NCI-H345 treated with DMSO at 0.1 percent for 48 hours (cell line): ENCODE measurements around the gene VIPR2.
"Not testable (repeated sequence)": the region's sequence is repeated elsewhere in the genome, so short reads cannot be mapped to it uniquely, and the experiment has no call there.

Experiments
- DNase-seq: peaks from one replicate; lab custom pipeline; 2025; ENCODE audit not compliant: unreplicated experiment; lab: John Stamatoyannopoulos, UW

The VIPR2 gene

GRCh38 chr7:158996214-158997109 is 148.2 kb downstream of the VIPR2 start:
- no peak for DNase-seq

DNA sequence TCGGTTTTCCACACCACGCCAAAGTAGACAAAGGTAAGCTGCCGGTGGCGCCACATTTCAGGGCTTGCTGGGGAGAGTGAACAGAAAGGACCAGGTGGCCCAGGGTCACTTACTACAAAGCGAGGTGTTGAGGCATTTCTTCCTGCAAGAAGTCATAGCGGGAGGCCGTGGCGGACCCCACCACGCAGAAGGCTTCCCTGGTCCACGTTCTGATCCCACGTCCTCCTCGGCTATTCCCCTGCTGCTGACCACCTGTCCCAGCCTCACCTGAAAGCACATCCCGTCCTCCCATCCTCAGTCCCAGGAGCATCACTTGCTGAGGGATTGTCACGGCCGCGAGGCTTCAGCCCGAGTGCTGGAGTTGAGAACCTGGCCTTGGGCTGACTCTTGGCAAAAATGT is 149.2 kb downstream of the VIPR2 start:
- DNase-seq, result no peak

DNA sequence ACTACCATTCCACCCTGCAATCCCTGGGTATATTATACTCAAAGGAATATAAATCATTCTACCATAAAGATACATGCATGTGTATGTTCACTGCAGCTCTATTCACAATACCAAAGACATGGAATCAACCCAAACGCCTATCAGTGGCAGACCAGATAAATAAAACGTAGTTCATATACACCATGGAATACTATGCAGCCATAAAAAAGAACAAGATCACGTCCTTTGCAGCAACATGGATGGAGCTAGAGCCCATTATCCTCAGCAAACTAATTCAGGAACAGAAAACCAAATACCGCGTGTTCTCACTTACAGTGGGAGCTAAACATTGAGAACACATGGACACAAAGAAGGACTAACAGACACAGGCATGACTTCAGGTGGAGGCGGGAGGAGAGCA is 150.0 kb downstream of the VIPR2 start:
- no peak for DNase-seq

DNA sequence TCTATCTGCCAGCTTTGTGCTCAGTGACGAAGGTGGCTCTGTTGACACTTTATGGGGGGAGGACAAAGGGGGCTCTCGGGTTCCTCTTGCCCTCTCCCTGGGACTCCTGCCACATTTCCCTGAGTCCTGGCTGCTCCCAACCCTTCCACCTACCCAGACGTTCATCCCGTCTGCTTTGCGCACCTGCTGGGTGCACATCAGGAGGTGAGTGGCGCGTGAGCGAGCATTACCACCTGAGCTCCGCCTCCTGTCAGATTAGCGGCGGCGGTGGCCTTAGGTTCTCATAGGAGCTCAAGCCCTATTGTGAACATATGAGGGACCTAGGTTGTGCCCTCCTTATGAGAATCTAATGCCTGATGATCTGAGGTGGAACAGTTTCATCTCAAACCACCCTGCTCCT is 151.1 kb downstream of the VIPR2 start:
- no peak for DNase-seq

DNA sequence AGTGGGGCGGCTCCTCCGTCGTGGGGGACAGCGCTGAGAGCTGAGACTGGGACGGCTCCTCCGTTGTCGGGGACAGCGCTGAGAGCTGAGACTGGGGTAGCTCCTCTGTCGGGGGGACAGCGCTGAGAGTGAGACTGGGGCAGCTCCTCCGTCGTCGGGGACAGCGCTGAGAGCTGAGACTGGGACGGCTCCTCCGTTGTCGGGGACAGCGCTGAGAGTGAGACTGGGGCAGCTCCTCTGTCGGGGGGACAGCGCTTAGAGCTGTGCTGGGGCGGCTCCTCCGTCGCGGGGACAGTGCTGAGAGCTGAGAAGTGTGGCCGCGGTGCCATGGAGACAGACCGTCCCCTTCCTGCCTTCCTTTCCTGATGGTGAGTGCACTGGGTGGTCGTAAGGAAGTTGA is 151.9 kb downstream of the VIPR2 start:
- no peak for DNase-seq

GRCh38 chr7:158991824-158992621 is 152.6 kb downstream of the VIPR2 start:
- no peak for DNase-seq

DNA sequence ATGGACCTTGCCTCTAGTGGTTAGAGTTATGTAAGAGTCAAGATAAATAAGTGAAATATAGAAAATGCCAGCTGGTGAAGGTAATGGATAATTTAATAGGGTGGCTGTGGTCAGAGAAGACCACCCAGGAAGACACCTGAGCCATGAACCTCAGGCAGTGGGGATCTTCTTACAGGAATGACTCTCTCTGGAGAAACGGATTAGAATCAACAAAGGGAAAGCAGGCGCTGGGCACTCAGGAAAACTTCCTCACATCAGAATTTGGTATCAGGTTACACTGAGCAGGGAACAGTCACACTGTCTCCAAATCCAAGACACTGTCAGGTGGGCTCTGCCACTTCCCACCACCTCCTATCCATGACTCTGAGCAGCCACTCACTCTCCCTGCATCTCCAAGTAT is 155.7 kb downstream of the VIPR2 start:
- no peak for DNase-seq

GRCh38 chr7:158988302-158988862 is 156.3 kb downstream of the VIPR2 start:
- no peak for DNase-seq

GRCh38 chr7:158987691-158988090 is 157.0 kb downstream of the VIPR2 start:
- DNase-seq, result no peak

- DNase-seq, result no peak
Measured at GRCh38 chr7:158985583-158985982, 159.1 kb downstream of the VIPR2 start.

DNA sequence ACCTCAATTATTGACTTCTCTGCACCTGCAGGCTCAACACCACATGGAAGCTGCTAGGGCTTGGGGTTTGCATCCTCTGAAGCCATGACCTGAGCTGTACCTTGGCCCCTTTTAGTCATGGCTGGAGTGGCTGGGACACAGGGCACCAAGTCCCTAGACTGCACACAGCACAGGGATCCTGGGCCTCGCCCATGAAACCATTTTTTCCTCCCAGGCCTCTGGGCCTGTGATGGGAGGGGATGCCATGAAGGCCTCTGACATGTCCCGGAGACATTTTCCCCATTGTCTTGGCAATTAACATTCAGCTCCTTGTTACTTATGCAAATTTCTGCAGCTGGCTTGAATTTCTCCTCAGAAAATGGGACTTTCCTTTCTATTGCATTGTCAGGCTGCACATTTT is 160.7 kb downstream of the VIPR2 start:
- not testable (repeated sequence) for DNase-seq

- not testable (repeated sequence) for DNase-seq
Measured at GRCh38 chr7:158982080-158982479, 162.6 kb downstream of the VIPR2 start.

DNA sequence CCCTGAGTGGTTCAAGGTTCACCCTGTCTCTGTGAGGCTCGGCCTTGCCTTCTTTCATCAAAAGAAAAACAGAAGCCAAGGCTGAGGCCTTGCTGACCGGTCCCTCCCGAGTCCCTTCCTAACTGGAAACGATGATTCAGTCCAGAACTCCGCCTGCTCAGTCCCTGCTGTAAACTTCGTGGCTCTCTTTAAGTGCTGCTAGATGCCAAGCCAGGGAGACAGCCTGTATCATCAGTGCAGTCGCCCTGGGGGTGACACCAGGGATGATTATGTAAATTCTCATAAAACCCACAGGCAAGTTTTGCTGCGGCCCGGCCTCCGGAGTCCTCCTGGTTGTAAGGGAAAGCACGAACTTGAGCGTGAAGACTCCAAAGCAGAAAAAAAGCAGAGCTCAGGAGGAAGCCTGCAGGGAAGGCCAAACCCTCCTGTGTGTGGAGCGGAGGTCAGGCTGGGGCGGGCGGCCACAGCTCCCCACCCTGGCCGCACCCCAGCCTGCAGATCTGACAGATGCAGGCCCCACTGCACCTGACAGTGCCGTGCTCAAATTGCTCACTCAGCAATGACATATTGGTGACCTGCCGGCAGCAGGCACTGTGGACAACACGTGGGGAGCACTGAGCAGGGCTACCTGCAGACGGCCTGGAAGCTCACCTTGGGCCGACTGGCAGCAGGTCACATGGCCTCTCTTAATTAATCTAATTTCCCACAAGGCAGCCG is 164.9 kb downstream of the VIPR2 start:
- DNase-seq, result no peak

- DNase-seq, result no peak
Measured at GRCh38 chr7:158979023-158979529, 165.6 kb downstream of the VIPR2 start.
